ENCODE data around the gene RHBG.

DNA sequence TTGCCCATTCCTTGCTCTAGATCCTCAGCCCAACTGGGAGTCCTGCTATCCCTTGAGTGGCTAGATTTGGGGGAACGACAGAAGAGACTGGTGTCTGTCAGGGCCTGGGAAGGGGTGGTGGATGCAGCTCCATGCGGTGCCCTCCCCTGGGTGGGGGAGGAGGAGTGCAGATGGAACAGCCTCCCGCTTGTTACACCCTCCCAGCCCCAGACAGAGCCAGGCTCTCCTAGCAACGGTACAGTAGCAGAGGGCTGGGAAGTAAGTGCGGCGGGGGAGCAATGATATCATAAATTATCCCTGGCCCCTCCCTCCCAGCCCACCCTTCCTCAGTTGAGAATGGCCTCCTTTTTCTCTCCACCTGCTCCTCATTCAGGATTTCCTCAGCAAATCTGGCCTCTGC is 37.2 kb downstream of the RHBG start:
- TF ChIP-seq POLR2A (IDR thresholded peaks at IDR 0.05; ENCODE audit: extremely low read depth, insufficient read length) (no peak), CTCF (IDR thresholded peaks at IDR 0.05; ENCODE audit: low read depth, low read length) (no peak), MAX (IDR thresholded peaks at IDR 0.05; ENCODE audit: low read depth, low read length) (no peak)

All from NB4 (cell line).